Activated effector memory CD4-positive, alpha-beta T cell treated with Interleukin-2 at 50 U/mL for 16 hours (primary cell): ENCODE results near the gene MT1X.
"Not testable (repeated sequence)": the region's sequence is repeated elsewhere in the genome, so short reads cannot be mapped to it uniquely, and the experiment has no call there.

Experiments
- DNase-seq: peaks from one replicate; pipeline ENCODE4 v3.0.0-alpha.2; 2020

The MT1X gene

DNA sequence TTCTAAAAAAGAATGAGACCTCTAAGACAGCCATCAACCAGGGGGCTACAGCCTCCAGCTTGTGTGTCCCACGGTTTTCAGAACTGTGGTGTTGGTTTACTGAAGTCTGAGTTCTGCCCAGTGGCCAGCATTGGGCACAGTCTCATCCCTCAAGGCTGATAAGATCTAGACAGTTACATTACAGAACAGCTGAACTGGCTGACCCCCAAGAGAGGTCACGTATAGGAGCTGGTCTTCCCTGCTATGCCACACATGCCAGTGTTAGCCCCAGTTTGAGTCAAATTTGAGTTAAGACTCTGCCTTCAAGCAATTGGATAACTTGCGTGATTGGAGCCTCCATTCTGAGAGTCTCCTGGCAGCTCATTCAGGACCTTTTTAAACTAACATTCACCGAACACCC is 32.9 kb downstream of the MT1X start:
- no peak for DNase-seq

DNA sequence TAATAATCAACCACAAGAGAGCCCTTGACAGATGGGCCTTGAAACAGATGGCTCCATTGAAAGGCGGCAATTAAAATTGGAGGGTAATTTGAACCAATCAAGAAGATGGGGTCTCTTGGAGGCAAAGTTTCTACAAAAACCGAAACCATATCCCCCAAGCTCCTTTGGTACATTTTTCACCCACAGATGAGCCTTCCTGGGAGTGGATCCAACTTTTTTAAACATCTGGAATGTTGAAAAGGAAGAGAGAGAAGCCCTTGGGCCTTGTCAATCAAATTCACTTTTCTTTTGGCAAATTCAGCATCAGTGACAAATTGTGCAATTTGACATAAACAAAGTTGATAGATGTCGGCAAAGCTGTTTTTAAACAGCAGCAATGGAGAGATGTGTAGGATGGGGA is 34.5 kb downstream of the MT1X start:
- no peak for DNase-seq

DNA sequence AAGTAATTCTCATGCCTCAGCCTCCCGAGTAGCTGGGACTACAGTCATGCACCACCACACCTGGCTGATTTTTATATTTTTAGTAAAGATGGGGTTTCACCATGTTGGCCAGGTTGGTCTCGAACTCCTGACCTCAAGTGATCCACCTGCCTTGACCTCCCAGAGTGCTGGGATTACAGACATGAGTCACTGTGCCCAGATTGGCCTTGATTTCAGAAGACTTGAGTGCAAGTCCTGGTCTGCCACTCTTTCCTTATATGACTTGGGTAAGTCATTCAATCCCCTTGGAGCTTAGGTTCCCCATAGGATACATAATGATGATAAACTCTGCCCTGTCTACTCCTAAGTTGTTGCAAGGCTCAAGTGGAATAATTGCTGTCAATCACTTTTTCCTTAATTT is 35.3 kb downstream of the MT1X start:
- not testable (repeated sequence) for DNase-seq

DNA sequence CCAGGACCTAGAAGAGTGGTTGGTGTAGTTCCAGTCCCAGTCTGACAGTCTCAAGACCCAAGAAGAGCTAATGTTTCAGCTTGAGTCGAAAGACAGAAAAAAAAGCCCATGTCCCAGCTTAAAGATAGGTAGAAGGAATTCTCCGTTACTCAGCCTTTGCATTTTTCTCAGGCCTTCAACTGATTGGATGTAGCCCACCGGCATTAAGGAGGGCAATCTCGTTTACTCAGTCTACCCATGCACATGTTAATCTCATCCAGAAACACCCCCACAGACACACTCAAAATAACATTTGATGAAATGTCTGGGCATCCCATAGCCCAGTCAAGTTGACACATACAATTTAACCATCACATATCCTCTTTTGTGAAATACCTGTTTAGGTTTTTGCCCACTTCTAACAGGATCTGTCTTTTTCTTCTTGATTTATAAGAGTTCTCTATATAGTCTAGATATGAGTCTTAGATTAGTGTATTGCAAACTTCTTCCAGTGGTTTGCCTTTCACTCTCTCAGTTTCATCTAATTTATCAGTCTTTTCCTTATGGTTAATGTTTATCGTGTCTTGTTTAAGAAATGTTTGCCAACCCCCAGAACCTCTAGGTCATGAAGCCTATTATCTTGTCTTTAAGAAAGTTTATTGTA is 40.1 kb downstream of the MT1X start:
- no peak for DNase-seq

DNA sequence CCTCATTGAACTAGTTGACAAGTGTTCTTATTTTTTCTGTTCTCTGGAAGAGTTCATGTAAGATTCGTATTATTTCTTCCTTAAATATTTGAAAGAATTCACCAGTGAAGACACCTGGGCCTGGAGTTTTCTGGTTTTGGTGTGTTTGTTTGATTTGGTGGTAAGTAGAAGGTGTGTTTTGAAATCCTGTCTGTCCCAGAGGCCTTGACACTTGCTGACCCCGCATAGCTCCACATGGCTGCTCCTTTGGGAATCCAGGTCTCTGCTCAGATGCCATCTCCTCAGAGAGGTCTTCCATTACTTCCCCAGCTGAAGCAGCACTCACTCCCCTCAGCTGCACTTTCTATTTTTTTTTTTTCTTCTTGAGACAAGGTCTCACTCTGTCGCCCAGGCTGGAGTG is 41.9 kb downstream of the MT1X start:
- DNase-seq = no peak

DNA sequence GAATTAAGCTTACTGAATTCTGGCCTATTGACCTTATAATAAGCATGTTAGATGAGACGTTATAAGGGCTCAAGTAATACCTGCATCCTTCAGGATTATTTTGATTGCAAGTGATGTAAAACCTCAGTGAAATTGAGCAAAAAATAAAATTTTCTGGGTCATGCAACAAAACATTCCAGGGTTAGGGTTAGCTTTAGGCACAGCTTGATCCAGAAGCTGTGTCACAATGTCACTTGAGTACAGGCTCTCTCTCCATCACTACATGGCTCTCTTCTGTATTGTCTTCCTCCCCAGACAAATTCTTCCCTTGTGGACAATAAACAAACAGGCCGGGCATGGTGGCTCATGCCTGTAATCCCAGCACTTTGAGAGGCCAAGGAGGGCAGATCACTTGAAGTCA is 44.0 kb downstream of the MT1X start:
- DNase-seq = no peak

DNA sequence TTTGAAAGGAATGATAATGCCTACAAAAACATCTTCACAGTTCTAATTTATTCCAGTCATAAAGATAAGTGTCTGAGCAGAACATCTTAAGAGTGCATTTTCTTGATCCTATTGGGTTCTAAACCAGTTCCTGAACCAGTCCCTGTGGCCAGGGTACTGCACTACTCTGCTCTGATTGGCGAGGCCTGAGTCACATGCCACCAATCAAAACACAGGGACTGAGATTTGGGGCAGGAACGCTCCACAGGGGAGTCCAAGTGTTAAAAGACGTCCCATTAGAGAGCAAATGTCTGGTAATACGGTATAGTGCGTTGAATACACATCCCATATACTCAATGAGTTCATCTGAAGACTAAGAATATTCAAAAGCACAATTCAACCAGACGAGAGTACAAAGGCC is 44.7 kb downstream of the MT1X start:
- no peak for DNase-seq

DNA sequence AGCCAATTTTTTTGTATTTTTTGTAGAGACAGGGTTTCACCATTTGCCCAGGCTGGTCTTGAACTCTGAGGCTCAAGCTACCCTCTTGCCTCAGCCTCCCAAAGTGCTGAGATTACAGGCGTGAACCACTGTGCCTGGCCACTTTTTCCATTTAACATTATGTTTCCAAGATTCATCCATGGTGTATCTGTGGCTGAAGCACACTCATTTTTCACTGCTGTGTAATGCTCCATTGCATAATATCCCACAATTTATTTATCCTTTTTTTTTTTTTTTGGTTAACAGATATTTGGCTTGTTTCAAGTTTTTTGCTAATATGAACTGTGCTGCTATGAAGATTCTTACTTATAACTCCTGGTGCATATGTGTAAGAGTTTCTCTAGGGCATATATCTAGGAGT is 45.8 kb downstream of the MT1X start:
- no peak for DNase-seq

DNA sequence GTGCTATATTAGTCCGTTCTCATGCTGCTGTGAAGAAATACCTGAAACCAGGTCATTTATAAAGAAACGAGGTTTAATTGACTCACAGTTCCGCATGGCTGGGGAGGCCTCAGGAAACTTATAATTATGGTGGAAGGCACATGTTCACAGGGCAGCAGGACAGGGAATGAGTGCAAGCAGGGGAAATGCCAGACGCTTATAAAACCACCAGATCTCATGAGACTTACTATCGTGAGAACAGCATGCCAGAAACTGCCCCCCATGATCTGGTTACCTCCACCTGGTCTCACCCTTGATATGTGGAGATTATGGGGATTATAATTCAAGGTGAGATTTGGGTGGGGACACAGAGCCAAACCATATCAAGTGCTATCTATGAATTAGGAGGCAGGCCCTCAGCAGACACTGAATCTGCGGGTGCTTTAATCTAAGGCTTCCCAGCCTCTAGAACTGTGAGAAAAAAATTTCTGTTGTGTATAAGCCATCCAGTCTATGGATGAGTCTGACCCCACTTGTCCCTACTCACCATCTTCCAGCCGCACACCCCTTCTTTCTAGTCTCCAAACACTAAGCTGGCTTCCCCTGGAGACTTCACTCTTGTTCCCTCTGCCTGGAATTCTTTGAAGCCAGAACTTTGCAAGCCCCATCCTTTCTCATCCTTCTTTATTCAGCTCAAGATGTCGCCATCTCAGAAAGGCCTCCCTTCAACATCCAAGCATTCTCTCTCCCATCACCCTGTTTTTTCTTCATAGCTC is 46.9 kb downstream of the MT1X start:
- no peak for DNase-seq

DNA sequence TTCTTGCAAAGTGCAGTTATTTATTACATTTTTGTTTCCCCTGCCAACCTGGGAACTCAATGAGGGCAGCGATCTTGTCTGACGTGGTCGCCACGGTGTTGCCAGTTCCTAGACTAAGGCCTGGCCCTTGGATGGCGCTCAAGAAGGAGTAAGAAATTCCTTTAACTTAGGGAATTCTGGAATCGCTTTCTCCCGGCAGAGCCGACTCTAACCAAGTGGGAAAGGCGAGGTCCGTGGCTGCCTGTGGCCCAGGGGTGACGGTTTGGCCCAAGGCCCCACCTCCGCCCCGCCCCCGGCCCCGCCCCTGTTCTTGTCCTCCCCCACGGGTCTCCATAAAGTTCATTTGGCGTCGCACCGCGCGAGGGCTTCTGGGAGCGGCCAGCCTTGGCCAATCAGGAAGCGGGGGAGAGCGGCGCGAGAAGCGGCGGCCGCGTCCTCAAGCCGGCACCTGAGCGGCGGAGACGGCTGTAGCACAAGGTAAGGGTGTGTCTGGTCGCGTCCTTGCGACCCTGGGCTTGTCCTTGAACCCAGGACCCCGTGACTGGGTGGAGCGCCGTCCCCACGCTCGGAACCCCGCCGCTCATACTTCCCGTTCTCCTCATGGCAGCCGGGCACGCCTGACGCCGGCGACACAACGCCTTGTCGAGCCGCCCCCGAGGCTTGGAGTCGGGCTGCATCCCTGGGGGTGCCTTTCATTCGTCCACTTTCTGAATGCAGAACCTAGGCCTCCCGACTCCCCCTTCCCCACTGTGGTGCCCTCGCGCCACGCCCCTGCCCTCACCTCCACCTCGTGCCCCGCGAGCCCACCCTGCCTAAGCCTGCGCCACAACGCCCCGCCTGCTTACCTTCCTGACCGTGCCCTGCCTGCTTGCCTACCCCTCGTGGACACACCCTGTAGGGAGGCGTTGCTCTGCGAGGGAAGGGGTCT is 47.7 kb downstream of the MT1X start, which contains the start of gene NUP93:
Gene NUP93, plus strand, starts transcription at position 395 of the 928 bp plus-strand sequence. CDS start 18,119 bp downstream, outside the sequence.
- peak; percentile 86 for DNase-seq

DNA sequence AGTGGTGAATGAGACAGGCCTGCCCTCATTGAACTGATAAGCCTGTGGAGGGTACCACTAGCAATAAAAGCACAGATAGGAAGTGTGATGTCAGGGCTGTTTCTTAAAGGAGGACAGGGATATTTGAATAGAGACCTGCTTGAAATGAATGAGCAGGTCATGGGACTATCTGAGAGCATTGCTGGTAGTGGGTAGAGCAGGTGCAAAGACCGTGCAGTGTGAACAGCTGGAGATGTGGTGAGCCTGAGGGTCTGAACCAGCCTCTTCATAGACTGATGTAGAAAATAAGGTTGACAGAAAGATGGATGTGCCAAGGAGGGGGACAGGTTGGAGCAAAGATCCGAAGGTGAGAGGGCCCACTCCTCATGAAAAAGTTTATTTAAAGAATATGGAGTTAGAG is 50.1 kb downstream of the MT1X start:
- no peak for DNase-seq

DNA sequence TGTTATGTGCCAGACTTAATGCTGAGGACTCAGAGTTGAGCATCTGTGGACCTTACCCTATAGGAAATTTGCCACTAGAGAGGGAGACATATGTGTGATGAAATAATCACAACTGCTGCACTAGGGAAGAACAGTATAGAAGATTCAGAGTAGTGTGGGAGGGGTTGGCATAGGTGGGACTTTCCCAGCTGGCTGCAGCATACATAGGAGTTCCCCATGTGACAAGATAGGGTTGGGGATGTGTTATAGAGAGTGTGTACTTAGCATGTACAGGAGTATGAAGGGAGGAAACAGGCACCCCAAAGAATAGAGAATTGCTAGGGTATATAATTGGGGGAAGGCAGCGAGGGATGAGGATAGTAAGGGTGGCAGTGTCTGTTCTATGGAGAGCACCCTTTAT is 50.6 kb downstream of the MT1X start:
- no peak for DNase-seq
